Right lobe of liver (tissue), 4 donors: Measurements from ENCODE around the gene PDE1C.

ENCODE experiments used
- CTCF ChIP-seq, 4 donors: fragments of 200-600 bp in 3 of 4; fragments of 450-650 bp in 1 of 4; IDR thresholded peaks; one replicate each; pipeline versions ENCODE4 v1.5.1 to v1.8.0; 2016 to 2022; ENCODE audit warnings: antibody characterized with exemption in 4 of 4, mild to moderate bottlenecking in 2 of 4
- POLR2A ChIP-seq: fragments of 450-650 bp; IDR thresholded peaks from one replicate; pipeline ENCODE4 v1.6.1; 2017; ENCODE audit warnings: antibody characterized with exemption, mild to moderate bottlenecking
- donor health status: DM: no; HTN: no; CAD: no.
- donor health status: DM: no; HTN: no; CAD: no.
- donor health status: DM: no; HTN: yes; CAD: no.

GRCh38 chr7:31772211-31772610 is 298.0 kb downstream of the PDE1C start:
- TF ChIP-seq CTCF (IDR thresholded peaks at IDR 0.05) (no peak), POLR2A (no peak)
